Measurements from ENCODE around the gene MYH10. TPM values are rescaled to one million over a fixed set of nuclear protein-coding genes. Genes with fewer than 3 reads are reported as not detected.
A peak's percentile ranks its signal among the peaks of the same experiment; 100 is the strongest.

MYH10 gene
- total and polyA plus RNA-seq, 12 donors = 10.3 to 61.0 (median 36.2) TPM

DNA sequence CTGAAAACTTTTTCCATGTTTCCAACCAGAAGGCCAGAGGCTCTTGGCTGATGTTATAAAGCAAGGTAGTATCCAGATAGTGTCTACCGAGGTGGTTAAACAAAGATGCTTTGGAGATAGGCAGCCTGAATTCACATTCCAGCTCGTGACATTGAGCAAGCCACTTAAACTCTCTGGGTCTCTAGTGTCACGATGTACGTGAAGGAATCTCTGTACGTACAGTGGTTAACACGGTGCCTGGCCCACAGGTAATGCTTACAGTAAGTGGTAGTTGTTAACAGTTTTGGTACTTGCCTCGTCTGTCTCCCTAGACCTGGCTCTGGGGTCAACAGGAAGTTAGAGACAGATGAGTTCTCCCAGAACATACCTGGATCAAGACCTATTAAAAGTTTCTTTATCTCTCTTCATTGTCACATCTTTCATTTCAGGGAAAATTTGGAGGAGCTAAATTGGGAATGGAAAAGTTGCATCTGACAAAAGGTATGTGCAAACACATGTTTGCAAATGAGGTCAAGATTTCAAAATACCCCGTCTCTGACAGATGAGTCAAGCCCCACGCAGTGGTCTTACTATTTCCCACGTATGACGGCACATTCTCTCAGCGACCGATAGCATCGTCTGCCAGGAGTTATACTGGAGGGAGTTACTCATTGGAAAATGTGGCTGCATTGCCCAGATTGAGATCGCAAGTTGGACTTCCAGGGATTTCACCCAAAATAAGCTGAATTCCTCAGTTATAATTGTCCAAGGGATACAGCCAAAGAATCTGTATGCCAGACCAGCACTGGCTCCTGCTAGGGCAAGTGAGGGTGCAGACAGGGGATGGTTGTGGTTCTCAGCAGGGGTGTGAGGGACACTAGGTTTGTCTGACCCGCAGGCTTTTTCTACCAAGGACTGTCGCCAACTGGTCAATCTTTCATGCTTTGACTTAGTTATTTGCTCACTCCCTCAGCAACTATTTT is 18.9 kb upstream of the MYH10 start:
- ATAC-seq (peak in 7 of 8 donors; percentile 52 to 92 (median 70)), DNase-seq (peak in 1 of 2 donors; percentile 24)
- intact Hi-C loops (cut with DNase I) = no loop called here
- no peaks in the 10 kb centered on the region for H3K27me3 ChIP-seq
- WGBS, 2 donors = 68 to 71% methylated on average over 17 of the region's 17 CpGs
- H3K9me3 ChIP-seq = no peaks in the 10 kb centered on the region
- H3K4me3 ChIP-seq = no peak overlapping the region
- H3K27ac ChIP-seq = peak overlapping the region in 4 of 10 donors; percentile 27 to 73 (median 49)
- TF ChIP-seq, protein P1, sequence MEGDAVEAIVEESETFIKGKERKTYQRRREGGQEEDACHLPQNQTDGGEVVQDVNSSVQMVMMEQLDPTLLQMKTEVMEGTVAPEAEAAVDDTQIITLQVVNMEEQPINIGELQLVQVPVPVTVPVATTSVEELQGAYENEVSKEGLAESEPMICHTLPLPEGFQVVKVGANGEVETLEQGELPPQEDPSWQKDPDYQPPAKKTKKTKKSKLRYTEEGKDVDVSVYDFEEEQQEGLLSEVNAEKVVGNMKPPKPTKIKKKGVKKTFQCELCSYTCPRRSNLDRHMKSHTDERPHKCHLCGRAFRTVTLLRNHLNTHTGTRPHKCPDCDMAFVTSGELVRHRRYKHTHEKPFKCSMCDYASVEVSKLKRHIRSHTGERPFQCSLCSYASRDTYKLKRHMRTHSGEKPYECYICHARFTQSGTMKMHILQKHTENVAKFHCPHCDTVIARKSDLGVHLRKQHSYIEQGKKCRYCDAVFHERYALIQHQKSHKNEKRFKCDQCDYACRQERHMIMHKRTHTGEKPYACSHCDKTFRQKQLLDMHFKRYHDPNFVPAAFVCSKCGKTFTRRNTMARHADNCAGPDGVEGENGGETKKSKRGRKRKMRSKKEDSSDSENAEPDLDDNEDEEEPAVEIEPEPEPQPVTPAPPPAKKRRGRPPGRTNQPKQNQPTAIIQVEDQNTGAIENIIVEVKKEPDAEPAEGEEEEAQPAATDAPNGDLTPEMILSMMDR (IDR thresholded peaks at IDR 0.05) = no peak
- peaks cover 0 to 12% (median 0%) of the 10 kb centered on the region in 9 donors for H3K4me1 ChIP-seq
- no peaks in the 10 kb centered on the region for H3K36me3 ChIP-seq

DNA sequence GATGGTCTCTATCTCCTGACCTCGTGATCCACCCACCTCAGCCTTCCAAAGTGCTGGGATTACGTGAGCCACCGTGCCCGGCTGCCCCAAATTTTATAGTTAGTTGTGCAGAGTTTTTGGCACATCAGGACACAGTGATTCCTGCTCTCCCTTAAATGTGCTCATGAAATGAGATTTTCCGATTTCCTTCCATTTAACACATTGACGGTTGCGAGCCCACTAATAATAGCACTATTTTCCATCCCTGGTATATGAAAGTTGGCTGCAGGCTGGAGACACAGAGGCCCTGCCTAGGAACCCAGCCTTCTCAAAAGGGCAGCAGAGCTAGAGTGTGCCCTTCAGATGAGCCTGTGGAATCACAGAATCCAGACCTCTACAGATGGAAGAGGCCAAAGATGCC is 17.4 kb upstream of the MYH10 start:
- H3K27ac ChIP-seq = no peak overlapping the region
- 95% methylated on average over 7 of the region's 7 CpGs for WGBS, 2 donors
- DNase-seq (no peak), ATAC-seq (no peak)
- H3K27me3 ChIP-seq = no peaks in the 10 kb centered on the region
- no peak overlapping the region for H3K4me3 ChIP-seq
- TF ChIP-seq, protein P1 (IDR thresholded peaks at IDR 0.05) = no peak
- peaks cover 0 to 12% (median 0%) of the 10 kb centered on the region in 9 donors for H3K4me1 ChIP-seq
- H3K9me3 ChIP-seq = no peaks in the 10 kb centered on the region
- intact Hi-C loops (cut with DNase I) = no loop called here
- no peaks in the 10 kb centered on the region for H3K36me3 ChIP-seq

DNA sequence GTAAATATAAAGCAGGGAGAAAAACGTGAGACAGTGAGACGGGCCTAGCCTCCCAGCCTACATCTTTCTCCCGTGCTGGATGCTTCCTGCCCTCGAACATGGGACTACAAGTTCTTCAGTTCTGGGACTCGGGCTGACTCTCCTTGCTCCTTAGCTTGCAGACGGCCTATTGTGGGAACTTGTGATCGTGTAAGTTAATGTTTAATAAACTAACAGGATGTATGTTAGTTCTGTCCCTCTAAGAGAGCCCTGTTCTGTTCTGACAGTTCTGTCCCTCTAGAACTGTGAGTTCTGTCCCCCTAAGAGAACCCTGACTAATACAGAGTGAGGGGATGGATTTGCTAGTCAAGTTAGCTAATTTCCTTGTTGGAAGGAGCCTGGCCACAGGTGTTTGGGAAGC is 16.7 kb upstream of the MYH10 start:
- WGBS, 2 donors = 91 to 95% methylated on average over 7 of the region's 7 CpGs
- intact Hi-C loops (cut with DNase I) = no loop called here
- Histone ChIP-seq H3K27me3 (no peaks in the 10 kb centered on the region), H3K4me1 (peaks cover 0 to 12% (median 0%) of the 10 kb centered on the region in 9 donors), H3K27ac (no peak overlapping the region), H3K36me3 (no peaks in the 10 kb centered on the region), H3K4me3 (no peak overlapping the region), H3K9me3 (no peaks in the 10 kb centered on the region)
- TF ChIP-seq, protein P1 (IDR thresholded peaks at IDR 0.05) = no peak
- ATAC-seq = no peak
- no peak for DNase-seq

DNA sequence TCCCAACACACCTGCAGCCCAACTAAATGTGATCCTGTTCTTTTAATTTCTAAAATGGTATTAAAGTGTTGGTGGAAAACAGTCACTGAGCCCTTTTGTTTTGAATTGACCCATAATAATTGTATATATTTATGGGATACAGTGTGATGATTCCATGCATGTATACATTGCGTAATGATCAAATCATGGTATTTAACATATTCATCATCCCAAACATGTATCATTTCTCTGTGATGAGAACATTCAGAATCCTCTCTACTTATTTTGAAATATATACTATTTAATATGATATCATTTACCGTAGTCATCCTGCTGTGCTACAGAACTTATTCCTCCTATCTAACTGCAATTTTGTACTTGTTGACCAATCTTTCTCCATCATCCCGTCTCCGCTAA is 14.0 kb upstream of the MYH10 start:
- Histone ChIP-seq H3K9me3 (no peaks in the 10 kb centered on the region), H3K27me3 (no peaks in the 10 kb centered on the region), H3K4me1 (peaks cover 0 to 6% (median 0%) of the 10 kb centered on the region in 9 donors), H3K36me3 (no peaks in the 10 kb centered on the region), H3K27ac (no peak overlapping the region), H3K4me3 (no peak overlapping the region)
- intact Hi-C loops (cut with DNase I) = no loop called here
- DNase-seq (no peak), ATAC-seq (no peak)
- 98% methylated on average over 4 of the region's 4 CpGs for WGBS, 2 donors
- TF ChIP-seq, protein P1 (IDR thresholded peaks at IDR 0.05) = no peak
